ENCODE results near the gene FAM171A2. TPM values are rescaled to one million over a fixed set of nuclear protein-coding genes. Genes with fewer than 3 reads are reported as not detected.
"Not testable (repeated sequence)": the region's sequence is repeated elsewhere in the genome, so short reads cannot be mapped to it uniquely, and the experiment has no call there.

Gene FAM171A2
- total RNA-seq, 1 experiment from 2014 or later: 27.5 TPM

DNA sequence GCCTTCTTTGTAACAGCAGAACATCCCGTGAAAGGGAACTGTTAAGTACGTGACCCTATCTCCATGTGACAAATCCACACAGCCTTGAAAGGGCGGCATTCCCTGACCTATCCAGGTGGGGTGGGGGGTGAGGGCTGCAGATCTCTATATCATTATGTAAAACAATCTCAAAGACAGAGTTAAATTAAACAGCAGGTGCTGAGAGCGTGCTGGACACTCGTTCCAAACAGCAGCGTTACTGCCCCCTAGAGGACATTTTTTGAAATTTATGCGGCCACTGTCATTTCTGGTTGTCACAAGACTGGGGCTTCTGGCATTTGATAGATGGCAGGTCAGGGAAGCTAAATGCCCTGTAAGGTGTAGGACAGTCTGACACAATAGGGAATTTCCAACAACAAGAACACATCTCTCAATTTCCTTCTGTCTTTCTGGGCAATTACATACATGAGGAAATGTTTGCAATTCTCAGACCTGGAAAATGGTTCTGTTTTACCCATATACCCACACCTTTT, 32.3 kb downstream of the FAM171A2 start:
- no peaks in the 10 kb centered on the region for H3K36me3 Mint-ChIP-seq (ENCODE audit: insufficient read depth in 1 of 3, low read depth in 3 of 3)
- no peaks in the 10 kb centered on the region for H3K79me2 ChIP-seq (ENCODE audit: insufficient read depth, low read length)
- no peaks in the 10 kb centered on the region for H3K23me2 ChIP-seq (ENCODE audit: insufficient read length, low read depth, low read length, poor library complexity, severe bottlenecking)
- H2BK120ac ChIP-seq (ENCODE audit: low read depth, low read length, poor library complexity, severe bottlenecking): no peak overlapping the region
- no peak overlapping the region for H3K4ac ChIP-seq (ENCODE audit: low read depth, low read length)
- H3K27me3 ChIP-seq (ENCODE audit: insufficient read depth, low read length): no peaks in the 10 kb centered on the region
- H3K27ac Mint-ChIP-seq: no peak overlapping the region
- no peak overlapping the region for H3K23ac ChIP-seq (ENCODE audit: insufficient read length, low read depth, low read length)
- no peak overlapping the region for H2BK5ac ChIP-seq (ENCODE audit: insufficient read length, low read length)
- no peak overlapping the region for H3K18ac ChIP-seq (ENCODE audit: insufficient read length, low read depth, low read length)
- H3K56ac ChIP-seq (ENCODE audit: insufficient read length, low read depth, low read length): no peak overlapping the region
- no peak overlapping the region for H3K4me2 ChIP-seq (ENCODE audit: insufficient read depth, insufficient read length, low read length)
- H2AFZ ChIP-seq (ENCODE audit: low read length): no peak overlapping the region
- no peak overlapping the region for H2BK12ac ChIP-seq (ENCODE audit: insufficient read length, low read depth, low read length)
- TF ChIP-seq, protein P1, sequence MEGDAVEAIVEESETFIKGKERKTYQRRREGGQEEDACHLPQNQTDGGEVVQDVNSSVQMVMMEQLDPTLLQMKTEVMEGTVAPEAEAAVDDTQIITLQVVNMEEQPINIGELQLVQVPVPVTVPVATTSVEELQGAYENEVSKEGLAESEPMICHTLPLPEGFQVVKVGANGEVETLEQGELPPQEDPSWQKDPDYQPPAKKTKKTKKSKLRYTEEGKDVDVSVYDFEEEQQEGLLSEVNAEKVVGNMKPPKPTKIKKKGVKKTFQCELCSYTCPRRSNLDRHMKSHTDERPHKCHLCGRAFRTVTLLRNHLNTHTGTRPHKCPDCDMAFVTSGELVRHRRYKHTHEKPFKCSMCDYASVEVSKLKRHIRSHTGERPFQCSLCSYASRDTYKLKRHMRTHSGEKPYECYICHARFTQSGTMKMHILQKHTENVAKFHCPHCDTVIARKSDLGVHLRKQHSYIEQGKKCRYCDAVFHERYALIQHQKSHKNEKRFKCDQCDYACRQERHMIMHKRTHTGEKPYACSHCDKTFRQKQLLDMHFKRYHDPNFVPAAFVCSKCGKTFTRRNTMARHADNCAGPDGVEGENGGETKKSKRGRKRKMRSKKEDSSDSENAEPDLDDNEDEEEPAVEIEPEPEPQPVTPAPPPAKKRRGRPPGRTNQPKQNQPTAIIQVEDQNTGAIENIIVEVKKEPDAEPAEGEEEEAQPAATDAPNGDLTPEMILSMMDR (conservative IDR thresholded peaks at IDR 0.05): peak; percentile 88
- H3T11ph ChIP-seq (ENCODE audit: low read length): no peak overlapping the region
- H3K14ac ChIP-seq (ENCODE audit: insufficient read depth, low read length): no peak overlapping the region
- peak; percentile 85 for DNase-seq
- H3K9ac ChIP-seq (ENCODE audit: extremely low read depth, insufficient read length, low read length): no peak overlapping the region
- H3K9me3 Mint-ChIP-seq: no peaks in the 10 kb centered on the region
- no peak overlapping the region for H4K5ac ChIP-seq (ENCODE audit: insufficient read length, low read depth, low read length)
- H3K27me3 Mint-ChIP-seq (ENCODE audit: low read depth): peaks cover 6% of the 10 kb centered on the region
- no peak overlapping the region for H3K27ac ChIP-seq (ENCODE audit: insufficient read length, low read depth, low read length)
- no peaks in the 10 kb centered on the region for H3K9me3 ChIP-seq (ENCODE audit: control insufficient read depth, low read depth, low read length)
- peaks cover 17 to 22% of the 10 kb centered on the region in 2 experiments for H3K4me1 Mint-ChIP-seq
- H3K4me1 ChIP-seq (ENCODE audit: insufficient read depth, low read length): no peaks in the 10 kb centered on the region
- H3K79me1 ChIP-seq (ENCODE audit: insufficient read depth, low read depth, low read length, poor library complexity, severe bottlenecking): no peaks in the 10 kb centered on the region
- H4K8ac ChIP-seq (replicated peaks; ENCODE audit: insufficient read length, low read depth, low read length): no peak overlapping the region
- whole genome bisulfite sequencing (ENCODE audit: extremely low coverage, insufficient read length, low lambda C conversion rate): no CpG with 5 or more reads among the region's 7 CpGs
- H4K20me1 ChIP-seq (ENCODE audit: control insufficient read depth, insufficient read depth, insufficient read length): no peaks in the 10 kb centered on the region
- H2BK20ac ChIP-seq (ENCODE audit: low read depth, low read length, poor library complexity, severe bottlenecking): no peak overlapping the region
- no peak overlapping the region for H2BK15ac ChIP-seq (ENCODE audit: low read depth, low read length)
- no peak overlapping the region for H3K4me3 Mint-ChIP-seq
- no peak overlapping the region for H4K91ac ChIP-seq (ENCODE audit: insufficient read length, low read depth, low read length)
- no peak overlapping the region for H2AK5ac ChIP-seq (ENCODE audit: insufficient read length, low read length)

DNA sequence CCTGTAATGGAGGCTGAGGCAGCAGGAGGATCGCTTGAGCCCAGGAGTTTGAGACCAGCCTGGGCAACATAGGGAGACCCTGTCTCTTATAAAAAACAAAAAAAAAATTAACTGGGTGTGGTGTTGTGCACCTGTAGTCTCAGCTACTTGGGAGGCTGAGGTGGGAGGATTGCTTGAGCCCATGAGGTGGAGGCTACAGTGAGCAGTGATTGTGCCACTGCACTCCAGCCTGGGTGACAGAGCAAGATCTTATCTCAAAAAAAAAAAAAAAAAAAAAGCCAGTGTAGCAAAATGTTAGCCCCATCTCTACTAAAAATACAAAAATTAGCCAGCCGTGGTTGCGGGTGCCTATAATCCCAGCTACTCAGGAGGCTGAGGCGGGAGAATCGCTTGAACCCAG, 33.4 kb downstream of the FAM171A2 start:
- WGBS (ENCODE audit: extremely low coverage, insufficient read length, low lambda C conversion rate): no CpG with 5 or more reads among the region's 5 CpGs
- DNase-seq; H3K4me2 ChIP-seq (ENCODE audit: insufficient read depth, insufficient read length, low read length); H3K79me2 ChIP-seq (ENCODE audit: insufficient read depth, low read length); H3K9me3 ChIP-seq (ENCODE audit: control insufficient read depth, low read depth, low read length); H4K91ac ChIP-seq (ENCODE audit: insufficient read length, low read depth, low read length); H4K20me1 ChIP-seq (ENCODE audit: control insufficient read depth, insufficient read depth, insufficient read length); H3K18ac ChIP-seq (ENCODE audit: insufficient read length, low read depth, low read length); H3K27me3 ChIP-seq (ENCODE audit: insufficient read depth, low read length); H2AK5ac ChIP-seq (ENCODE audit: insufficient read length, low read length); H3K27ac ChIP-seq (ENCODE audit: insufficient read length, low read depth, low read length); H3K23ac ChIP-seq (ENCODE audit: insufficient read length, low read depth, low read length); H3K56ac ChIP-seq (ENCODE audit: insufficient read length, low read depth, low read length); H3K4ac ChIP-seq (ENCODE audit: low read depth, low read length); H3K9me3 Mint-ChIP-seq; H2BK15ac ChIP-seq (ENCODE audit: low read depth, low read length); H3K79me1 ChIP-seq (ENCODE audit: insufficient read depth, low read depth, low read length, poor library complexity, severe bottlenecking); H2AFZ ChIP-seq (ENCODE audit: low read length); H2BK120ac ChIP-seq (ENCODE audit: low read depth, low read length, poor library complexity, severe bottlenecking); H3K14ac ChIP-seq (ENCODE audit: insufficient read depth, low read length); H2BK5ac ChIP-seq (ENCODE audit: insufficient read length, low read length); H3K23me2 ChIP-seq (ENCODE audit: insufficient read length, low read depth, low read length, poor library complexity, severe bottlenecking); H2BK20ac ChIP-seq (ENCODE audit: low read depth, low read length, poor library complexity, severe bottlenecking); H3T11ph ChIP-seq (ENCODE audit: low read length); H3K36me3 Mint-ChIP-seq (ENCODE audit: insufficient read depth in 1 of 3, low read depth in 3 of 3); H4K8ac ChIP-seq (replicated peaks; ENCODE audit: insufficient read length, low read depth, low read length); H3K27ac Mint-ChIP-seq; H3K4me1 ChIP-seq (ENCODE audit: insufficient read depth, low read length); H2BK12ac ChIP-seq (ENCODE audit: insufficient read length, low read depth, low read length); H4K5ac ChIP-seq (ENCODE audit: insufficient read length, low read depth, low read length); H3K9ac ChIP-seq (ENCODE audit: extremely low read depth, insufficient read length, low read length); H3K4me3 Mint-ChIP-seq: not testable (repeated sequence)
- H3K4me1 Mint-ChIP-seq: peaks cover 17 to 25% of the 10 kb centered on the region in 2 experiments
- H3K27me3 Mint-ChIP-seq (ENCODE audit: low read depth): peaks cover 14% of the 10 kb centered on the region

All from H9 (cell line).